Measurements from ENCODE around the gene RANGAP1.

Gene RANGAP1

GRCh38 chr22:41204066-41204465, 81.9 kb downstream of the RANGAP1 start:
- in situ Hi-C loops (cut with HindIII; ENCODE audit: low sequenced_read_pairs), result no loop called here
- no peak for TF ChIP-seq CTCF (IDR thresholded peaks at IDR 0.05; ENCODE audit: low read depth, low read length, missing control alignments)
- no peak overlapping the region for H3K4me3 ChIP-seq (ENCODE audit: low read depth, low read length)
- DNase-seq (ENCODE audit: low read depth), result no peak

GRCh38 chr22:41203118-41203517, 82.9 kb downstream of the RANGAP1 start:
- in situ Hi-C loops (cut with HindIII; ENCODE audit: low sequenced_read_pairs), result no loop called here
- DNase-seq (ENCODE audit: low read depth), result no peak
- TF ChIP-seq CTCF (IDR thresholded peaks at IDR 0.05; ENCODE audit: low read depth, low read length, missing control alignments), result no peak
- H3K4me3 ChIP-seq (ENCODE audit: low read depth, low read length), result no peak overlapping the region

GRCh38 chr22:41201141-41201540, 84.8 kb downstream of the RANGAP1 start:
- H3K4me3 ChIP-seq (ENCODE audit: low read depth, low read length), result no peak overlapping the region
- no peak for TF ChIP-seq CTCF (IDR thresholded peaks at IDR 0.05; ENCODE audit: low read depth, low read length, missing control alignments)
- in situ Hi-C loops (cut with HindIII; ENCODE audit: low sequenced_read_pairs), result no loop called here
- DNase-seq (ENCODE audit: low read depth), result no peak

GRCh38 chr22:41198027-41198580, 87.9 kb downstream of the RANGAP1 start:
- no peak for DNase-seq (ENCODE audit: low read depth)

GRCh38 chr22:41197038-41197972, 88.7 kb downstream of the RANGAP1 start:
- no peak for DNase-seq (ENCODE audit: low read depth)
- no peak for TF ChIP-seq CTCF (IDR thresholded peaks at IDR 0.05; ENCODE audit: low read depth, low read length, missing control alignments)
- in situ Hi-C loops (cut with HindIII; ENCODE audit: low sequenced_read_pairs), result no loop called here

More at GRCh38 chr22:41198027-41198580, 87.9 kb downstream of the RANGAP1 start:
- H3K4me3 ChIP-seq (ENCODE audit: low read depth, low read length), result peak overlapping the region; percentile 62
- in situ Hi-C loops (cut with HindIII; ENCODE audit: low sequenced_read_pairs), result no loop called here
- TF ChIP-seq CTCF (IDR thresholded peaks at IDR 0.05; ENCODE audit: low read depth, low read length, missing control alignments), result peak; percentile 15

More at GRCh38 chr22:41197038-41197972, 88.7 kb downstream of the RANGAP1 start:
- peak overlapping the region; percentile 62 for H3K4me3 ChIP-seq (ENCODE audit: low read depth, low read length)
